ENCODE measurements around the gene UNK.

- TF ChIP-seq GATA2 (IDR thresholded peaks at IDR 0.05; ENCODE audit: low read depth, low read length) (no peak), GATA3 (IDR thresholded peaks at IDR 0.05; ENCODE audit: low read depth, low read length) (no peak)
These were observed 24.5 kb downstream of the UNK start for GRCh38 chr17:75808905-75809621.

Measured in SH-SY5Y (cell line).